ENCODE measurements around the gene ZNF678.

Gene ZNF678

DNA sequence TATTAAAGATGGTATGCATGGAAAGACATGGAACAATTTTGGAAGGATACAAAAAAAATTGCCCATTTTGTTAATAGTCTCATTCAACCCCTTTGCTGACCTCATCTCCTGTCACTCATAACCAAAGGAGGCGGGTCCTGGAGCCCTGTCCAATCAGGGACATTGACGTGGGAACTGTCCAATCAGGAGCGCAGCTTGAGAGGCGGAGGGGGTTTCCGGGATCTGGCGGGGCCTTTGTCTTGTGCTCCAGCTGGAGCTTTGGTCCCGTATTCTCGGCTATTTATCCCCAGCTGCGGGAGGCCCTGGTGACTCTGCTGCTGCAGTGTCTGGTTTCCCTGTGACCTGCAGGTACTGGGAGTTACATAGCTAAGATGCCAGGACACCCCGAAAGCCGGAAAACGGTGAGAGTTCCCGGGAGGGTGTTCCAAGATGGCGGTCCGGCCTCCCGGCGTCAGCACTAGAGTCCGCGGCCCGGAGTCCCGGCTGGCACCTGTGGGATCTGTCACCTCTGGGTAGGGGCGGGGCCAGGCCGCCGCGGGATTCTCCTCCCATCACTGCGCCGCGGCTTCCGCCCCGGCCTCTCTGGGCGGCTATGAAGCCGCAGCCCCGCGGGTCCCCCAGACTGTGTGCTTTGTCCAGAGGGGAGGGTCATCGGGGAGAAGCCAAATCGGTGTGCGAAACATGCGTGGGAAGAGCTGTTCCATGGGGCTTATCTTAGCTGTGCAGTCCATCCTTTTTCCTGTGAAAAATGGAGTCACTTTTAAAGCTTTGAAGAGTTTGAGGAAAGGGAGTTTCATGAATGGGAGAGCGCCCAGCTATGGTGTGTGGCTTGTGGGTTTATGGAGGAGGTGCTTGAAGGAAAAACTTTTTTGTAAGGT is at the start of gene ZNF678:
TSS of gene ZNF678 (plus strand) at position 233 of the 878 bp plus-strand sequence. CDS start 87,436 bp downstream, outside the sequence.
- DNase-seq (ENCODE audit: low read depth), result peak; percentile 96

DNA sequence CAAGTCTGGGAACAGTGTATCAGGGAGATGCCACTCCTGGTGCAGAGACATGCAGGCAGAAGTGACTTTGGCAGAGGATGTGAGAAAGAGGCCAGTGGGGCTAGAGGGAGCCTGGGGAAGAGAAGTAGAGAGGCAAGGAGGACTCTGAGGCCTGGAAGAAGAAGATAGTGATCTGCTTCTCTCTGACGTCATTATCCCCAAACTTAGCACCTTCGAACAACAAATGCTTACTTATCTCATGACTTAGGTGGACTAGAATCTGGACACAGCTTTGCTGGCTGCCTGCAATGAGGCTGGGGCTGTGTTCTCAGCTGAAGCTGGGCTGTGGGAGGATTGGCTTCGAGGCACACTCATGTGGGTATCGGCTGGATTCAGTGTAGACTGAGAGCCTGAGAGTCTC is 44.5 kb upstream of the ZNF678 start:
- no peak for DNase-seq (ENCODE audit: low read depth)

DNA sequence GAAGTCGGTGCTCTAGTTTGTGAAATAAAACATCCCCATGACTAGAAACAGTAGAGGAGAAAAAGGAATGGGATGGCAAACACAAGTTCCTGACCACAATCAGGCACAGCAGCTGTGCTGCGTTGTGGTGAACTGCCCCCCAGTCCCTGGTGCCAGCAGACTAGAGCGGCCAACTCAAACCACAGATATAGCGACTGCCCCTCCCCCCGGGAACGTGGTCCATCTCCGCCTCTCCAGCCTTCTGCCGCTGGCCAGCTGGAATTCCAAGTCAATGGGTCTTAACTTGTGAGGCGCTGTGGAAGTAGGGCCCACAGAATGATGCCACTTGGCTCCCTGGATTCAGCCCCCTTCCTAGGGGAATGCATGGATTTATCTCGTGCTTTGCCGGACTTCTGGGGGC is 41.6 kb upstream of the ZNF678 start:
- DNase-seq (ENCODE audit: low read depth), result peak; percentile 25

DNA sequence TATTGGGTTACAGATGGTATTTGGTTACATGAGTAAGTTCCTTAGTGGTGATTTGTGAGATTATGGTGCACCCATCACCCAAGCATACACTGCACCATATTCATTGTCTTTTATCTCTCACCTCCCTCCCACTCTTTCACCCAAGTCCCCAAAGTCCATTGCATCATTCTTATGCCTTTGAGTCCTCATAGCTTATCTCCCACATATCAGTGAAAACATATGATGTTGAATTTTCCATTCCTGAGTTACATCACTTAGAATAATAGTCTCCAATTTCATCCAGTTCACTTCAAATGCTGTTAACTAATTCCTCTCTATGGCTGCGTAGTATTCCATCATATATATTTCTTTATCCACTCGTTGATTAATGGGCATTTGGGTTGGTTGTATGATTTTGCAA is 36.8 kb upstream of the ZNF678 start:
- no peak for DNase-seq (ENCODE audit: low read depth)

DNA sequence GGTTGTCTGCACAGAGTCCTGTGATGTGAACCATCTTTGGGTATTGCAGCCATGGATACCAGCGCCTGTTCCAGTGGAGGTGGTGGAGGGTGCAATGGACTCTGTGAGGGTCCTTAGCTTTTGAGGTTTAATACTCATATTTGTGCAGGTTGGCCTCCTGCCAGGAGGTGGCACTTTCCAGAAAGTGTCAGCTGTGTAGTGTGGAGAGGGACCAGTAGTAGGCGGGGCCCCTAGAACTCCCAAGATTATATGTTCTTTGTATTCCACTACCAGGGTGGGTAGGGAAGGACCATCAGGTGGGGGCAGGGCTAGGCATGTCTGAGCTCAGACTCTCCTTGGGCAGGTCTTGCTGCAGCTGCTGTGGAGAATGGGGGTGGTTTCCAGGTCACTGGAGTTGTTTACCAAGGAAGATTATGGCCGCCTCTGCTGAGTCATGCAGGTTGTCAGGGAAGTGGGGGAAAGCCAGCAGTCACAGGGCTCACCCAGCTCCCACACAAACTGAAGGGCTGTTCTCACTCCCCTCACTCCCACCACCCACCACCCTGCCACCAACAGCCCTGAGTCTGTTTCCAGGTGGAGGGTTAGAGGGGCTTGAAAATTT is 31.2 kb upstream of the ZNF678 start:
- peak; percentile 8 for DNase-seq (ENCODE audit: low read depth)

DNA sequence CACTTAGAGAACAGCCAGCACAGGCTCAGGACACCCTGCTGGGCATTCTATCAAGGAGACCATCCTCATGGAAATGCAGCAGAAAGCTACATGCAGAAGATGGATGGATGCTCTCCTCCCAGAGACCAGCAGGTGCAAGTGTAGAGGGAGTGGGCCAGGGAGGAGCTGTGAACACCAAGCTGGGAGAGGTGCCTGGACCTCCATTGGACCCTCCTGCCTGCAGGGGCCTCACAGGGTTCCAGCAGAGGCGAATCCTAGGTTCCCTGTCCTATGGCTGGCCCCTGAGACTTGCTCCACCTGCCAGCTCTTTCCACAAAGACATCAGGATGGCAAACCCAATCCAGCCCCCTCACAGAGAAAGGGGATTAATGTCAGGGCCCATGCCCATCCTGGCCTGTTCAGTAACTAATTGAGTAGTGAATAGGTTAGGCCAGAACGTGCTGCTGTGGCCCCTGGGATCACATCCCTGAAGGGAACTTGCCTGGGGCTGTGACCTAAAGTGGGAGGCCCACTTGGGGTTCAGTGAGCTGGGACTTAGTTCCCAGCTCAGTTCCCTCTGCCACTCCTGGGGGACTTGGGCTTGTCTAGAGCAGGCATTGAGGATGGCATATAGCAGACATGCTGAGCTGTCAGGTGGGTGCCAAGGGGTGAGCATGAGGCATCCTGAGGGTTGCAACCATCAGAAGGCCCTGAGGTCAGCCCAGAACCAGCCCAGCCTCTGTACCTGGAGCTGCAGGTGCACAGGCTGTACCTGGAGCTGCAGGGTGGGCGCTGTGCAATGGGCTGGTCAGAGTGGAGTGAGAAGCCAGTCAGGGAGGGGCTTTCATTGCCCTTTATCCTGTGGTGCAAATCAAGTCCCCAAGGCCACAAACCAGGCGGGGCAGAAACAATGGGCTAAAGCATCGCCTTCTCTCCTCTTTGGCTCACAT is 22.9 kb upstream of the ZNF678 start:
- no peak for DNase-seq (ENCODE audit: low read depth)

DNA sequence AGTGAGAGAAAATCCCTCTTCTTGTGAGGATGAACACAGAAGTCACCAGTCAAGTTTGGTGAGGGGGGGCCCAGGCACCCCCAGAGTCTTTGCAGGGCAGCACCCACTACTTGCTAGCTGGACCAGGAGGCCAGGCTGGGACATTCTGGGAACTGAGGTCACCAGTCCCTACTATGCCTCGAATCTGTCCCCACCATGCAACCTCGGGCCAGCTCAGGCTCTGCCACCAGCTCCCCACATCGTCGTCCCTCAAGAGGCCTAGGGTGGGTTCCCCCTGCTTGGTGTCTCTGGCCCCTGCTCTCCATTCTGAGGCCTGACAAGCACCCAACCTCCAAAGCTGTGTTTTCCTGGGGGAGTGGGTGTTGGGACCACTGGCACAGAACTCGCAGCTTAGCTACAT is 22.2 kb upstream of the ZNF678 start:
- DNase-seq (ENCODE audit: low read depth), result no peak

DNA sequence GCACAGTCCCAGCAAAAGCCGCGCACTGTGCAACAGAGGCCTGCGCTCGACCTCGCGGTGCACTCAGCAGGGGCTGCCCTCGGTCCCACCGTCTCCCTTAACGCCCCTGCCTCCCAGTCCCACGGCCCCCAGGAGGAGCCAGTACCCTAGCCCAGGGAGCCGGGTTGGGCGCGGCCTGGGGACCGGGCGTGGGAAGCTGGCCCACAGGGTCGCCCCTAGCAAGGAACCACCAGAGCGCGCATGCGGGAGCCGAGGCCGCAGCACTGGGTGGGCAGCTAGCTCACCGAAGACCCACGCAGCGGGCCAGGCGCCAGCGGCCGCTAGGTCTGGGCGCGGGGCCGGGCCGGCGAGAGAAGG is 21.6 kb upstream of the ZNF678 start:
- DNase-seq (ENCODE audit: low read depth), result no peak

DNA sequence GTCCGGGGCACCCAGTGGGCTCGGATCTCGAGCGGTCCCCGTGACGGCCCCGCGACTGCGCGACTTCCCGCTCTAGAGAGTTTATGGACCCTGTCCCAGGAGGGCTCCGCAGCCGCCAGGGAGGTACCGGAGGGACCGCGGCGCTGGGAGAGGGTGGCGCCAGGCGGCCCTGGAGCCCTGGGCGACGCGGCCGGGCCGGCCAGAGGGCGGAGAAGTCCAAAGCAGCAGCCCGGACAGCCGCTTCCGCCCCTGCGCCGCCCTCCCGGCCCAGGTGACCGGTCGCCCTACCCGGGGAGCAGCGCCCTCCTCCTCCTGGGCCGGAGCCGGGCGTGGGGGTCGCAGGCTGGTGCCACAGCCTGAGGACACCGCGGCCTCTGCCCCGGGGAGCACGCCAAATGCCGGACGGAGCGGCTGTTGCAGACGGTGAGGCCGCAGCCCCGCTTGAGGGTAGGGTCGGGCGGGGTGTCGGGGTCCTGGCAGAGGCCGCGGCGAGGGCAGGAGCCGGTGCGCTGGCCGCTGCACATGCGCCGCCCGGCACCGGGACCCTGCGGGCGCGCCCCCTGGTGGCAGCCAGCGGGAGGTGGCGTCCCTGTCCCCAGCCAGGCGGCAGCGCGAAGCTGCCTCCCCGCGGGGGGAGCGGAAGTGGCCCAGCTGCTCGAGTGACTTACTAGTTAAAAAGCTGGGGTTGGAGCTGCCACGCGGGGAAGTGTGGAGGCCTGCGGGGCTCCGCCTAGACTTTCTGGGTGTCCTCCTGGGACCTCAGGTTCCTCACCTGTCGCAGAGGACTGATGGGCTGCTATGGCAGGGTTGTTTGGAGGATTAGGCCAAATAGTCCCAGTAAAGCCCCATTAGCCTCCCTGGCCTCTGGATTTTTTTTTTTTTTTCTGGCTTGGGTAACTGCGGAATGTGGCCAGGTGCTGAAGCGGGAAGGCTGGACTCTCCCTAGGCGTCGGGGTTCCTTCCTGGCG is 20.9 kb upstream of the ZNF678 start:
- DNase-seq (ENCODE audit: low read depth), result peak; percentile 42

DNA sequence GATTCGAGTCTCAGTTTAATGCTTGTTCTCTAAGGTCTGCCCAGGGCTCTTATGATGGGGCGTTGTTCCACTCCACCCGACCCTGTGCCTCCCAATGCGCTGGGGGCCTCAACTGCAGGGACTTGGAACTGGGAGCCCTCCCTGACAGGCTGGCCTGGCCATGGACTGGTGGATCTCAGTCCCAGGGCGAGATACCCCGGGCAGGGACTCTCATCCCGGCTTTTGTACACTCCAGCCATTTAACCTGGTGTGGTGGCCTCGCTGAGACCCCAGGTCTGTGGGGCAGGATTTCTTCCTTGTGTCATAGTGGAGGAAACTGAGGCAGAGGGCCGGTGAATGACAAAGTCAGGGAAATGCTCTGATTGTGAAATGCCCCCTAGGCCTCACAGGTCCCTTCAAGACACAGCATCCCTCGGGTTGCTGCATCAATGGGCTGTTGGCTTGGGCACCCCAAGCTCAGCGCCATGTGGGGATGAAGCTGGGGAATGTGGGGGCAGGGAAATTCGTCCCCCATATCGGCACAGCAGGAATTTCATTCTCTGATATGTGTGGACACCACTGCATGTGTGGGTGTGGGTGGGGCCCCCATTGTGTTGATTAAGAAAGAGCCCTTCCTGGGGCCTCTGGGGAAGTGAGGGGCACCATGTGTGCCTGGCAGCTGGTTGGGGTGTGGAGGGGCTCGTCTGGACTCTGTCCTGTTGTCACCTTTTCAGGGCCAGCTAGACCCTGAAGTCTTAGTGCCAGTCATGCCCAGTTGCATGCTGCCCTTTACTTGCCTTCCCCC is 19.9 kb upstream of the ZNF678 start:
- DNase-seq (ENCODE audit: low read depth), result no peak

DNA sequence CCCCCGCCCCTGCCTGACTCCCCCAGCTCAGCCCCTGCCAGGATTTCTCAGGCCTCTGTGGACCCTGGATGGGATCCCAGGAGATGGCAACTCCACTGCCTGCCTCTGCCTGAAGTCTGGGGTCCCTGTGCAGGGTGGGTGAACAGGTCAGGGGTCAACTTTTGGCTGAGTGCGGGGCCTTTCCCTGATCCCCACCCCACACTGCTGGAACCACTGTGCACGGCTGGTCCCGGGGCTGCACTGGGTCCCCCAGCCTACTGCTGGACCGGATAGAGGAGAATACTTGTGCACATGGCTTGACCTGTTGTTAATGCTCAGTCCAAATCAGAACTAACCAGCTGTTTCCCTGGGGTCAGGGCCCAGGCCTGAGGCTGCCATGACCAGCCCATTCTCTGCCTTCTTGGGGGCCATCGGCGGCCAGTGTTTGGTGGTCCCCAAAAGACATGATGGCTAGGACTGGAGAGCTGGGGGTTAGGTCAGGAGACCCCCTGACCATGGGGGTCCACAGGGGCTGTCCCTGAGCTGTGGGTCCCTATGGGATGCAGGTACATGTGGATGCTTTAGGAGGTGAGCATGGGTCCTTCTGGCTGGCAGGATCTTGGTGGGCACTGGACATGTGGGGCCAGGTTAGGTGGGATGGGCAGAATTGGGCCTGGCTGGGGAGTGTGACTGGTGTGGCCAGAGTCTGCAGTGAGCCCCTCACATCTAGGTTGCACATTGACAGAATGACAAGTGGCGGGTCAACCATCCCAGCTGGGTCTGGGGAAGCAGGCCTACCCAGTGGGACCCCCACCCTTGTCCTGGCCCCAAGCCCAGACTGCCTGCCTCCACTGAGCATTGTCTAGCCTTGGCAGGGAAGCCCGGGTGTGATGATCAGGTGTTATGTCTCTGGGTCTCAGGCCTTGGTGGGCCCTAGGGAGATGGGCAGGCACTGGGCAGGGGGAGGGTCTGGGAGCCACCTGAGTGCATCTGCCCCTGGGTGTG is 19.0 kb upstream of the ZNF678 start:
- DNase-seq (ENCODE audit: low read depth), result no peak

DNA sequence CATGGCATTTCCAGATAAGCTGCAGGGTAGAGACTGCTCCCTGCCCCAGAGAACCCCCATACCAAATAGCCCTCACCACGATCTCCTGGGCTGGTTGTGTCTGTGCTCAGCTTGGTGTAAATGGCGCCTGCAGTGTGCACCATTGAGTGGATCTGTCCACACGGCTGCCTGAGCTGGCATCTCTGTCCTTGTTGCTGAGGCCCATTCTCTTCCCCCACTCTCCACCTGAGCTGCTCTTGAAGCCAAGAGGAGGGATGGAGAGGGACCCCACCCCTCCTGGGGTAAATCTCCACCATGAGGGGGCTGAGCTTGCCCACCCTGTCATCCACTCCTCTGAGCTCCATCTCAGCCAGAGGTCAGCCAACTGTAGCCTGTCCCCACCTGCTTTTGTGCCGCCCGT is 18.0 kb upstream of the ZNF678 start:
- no peak for DNase-seq (ENCODE audit: low read depth)

DNA sequence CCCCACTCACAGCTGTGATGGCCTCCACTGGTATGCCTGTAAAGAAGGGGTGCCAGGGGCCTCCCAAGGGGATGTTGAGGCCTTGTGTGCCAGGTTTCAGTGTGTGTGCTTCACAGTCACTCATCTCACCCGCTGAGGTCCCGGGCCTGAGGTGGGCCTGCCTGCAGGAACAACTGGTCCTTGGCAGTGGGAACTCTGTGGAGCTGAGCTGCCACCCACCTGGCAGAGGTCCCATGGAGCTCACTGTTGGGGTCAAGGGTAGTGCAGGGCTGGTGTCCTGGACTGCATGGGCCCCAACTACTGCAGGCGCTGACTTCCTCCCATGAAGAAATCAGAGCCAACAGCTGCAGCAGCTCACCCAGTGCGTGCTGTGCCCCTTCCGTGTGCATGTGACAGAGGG is 17.3 kb upstream of the ZNF678 start:
- no peak for DNase-seq (ENCODE audit: low read depth)

DNA sequence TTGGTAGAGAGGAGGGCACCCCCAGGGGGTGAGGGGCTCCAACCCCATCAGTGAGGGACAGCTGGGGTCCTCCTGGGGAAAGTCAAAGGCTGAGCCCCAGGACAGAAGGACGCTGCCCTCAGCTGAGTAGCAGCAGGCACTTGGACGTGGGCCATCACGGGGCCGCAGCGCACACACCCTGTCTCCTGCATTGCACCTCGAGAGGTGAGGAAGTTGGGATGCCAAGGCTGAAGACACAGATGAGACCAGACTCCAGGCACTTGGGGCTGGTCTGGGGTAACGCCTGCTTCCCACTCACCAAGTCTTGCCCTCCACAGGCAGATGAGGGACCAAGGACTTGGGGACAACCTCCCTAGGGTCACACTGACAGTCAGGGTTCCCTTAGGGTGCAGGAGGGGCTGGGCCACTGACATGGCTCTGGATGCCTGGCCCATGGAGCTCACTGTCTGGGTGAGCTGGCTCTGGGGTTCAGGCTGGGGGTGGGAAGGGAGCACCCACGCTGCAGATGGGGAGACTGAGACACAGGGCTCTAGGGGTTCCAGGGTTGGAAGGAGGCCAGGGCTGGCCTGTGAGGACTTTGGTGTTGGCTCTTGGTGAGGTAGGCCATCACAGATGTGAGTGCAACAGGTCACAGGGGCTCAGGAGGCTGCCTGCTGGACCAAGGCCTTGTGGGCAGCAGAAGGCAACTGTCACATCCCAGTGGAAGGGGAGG is 16.6 kb upstream of the ZNF678 start:
- no peak for DNase-seq (ENCODE audit: low read depth)

DNA sequence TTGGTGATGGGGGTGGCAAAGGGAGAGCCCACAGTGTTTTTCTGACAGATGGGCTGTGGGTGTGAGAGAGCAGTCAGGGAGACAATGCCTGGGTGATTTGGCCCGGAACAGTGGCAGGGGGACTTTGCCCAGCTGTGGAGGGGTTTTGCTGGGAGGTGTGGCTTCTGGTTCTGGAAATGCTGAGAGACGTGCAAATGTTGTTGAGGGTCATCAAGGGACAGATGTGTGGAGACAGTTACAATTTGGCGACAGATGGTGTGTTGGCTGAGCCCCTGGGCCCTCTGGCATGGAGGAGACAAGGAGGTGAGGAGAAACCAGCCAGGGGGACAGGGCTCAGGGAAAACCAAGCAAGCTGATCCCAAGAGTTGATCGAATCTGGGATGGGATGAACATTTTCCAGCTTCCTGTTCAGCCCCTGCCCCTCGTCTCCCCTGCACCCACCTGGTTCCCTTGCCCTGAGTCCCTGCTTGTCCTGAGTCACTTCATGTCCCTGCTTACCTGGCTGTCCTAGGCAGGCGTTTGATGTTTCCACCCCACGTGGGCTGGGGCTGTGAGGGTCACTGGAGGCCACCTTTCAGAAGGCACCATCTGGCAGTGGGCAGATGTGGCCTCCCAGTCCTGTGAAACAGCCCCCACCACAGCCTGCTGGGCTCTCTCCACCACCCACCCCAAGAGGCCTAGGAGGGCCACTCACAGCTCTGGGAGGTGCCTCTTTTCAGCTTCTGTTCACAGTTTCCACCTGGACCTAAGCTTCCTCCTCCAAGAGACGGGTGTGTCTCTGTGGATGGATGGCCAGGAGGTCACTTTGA is 15.8 kb upstream of the ZNF678 start:
- no peak for DNase-seq (ENCODE audit: low read depth)

DNA sequence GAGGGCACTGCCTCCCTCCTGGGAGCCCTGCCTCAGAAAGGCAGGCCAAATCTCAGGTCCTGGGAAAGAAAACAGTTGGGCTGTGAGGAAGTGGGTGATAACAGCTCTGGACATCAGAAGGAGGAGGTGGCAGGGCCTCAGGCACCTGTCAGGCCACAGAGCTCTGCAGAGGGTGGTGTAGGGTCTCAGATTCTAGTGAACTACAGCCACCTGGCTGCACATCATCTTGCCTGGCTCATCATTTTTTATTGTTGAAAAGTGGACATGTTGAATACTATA is 15.3 kb upstream of the ZNF678 start:
- DNase-seq (ENCODE audit: low read depth), result no peak

DNA sequence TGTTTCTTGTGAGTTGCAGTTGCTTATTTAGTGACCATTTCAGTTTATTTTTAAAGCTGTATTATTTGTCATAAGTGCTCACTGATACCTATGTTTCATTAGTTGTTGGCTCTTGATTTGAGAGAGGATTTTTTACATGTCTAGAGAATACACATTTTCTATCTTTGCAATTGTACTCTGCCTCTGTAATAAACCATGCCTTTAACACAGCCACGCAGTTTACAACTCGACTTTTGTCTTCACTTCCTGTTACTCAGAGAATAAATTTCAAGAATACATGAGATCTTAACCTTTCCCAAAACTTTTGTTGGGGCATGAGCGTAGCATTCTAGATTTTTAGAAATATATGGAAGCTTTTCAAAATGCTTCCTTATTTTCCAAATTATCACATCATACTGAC is 14.9 kb upstream of the ZNF678 start:
- DNase-seq (ENCODE audit: low read depth), result no peak

DNA sequence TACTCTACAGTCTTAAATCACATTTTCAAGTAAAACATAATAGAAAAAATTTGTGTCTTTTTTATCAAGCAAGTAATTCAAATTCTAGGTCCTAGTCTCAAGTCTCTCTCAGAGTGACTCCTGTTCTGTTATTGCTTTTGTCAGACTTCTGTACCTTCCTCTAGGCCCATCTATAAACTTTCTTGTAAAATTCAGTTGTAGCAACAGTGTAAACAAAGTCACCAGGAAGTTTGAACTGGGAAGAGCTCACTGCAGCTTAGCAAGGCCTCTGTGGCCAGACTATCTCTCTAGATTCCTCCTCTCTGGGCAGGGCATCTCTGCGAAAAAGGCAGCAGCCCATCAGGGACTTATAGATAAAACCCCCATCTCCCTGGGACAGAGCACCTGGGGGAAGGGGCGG is 13.5 kb upstream of the ZNF678 start:
- no peak for DNase-seq (ENCODE audit: low read depth)

All from CMK (cell line).